HepG2 (cell line): ENCODE measurements around the gene ERBB4. TPM values are rescaled to one million over a fixed set of nuclear protein-coding genes. Genes with fewer than 3 reads are reported as not detected.

Experiments
- ATAC-seq: fragments of 200-7000 bp; cut with Tn5 transposase; 3 replicates; pipeline ENCODE4 v1.9.1; 2020; ENCODE audit warnings: mild to moderate bottlenecking, moderate library complexity
- BruUV-seq: library from RNA; stranded (reverse); fragments of 400-500 nt; replicated peaks from 2 replicates; lab custom pipeline; 2021; lab: Mats Ljungman, UMichigan
- CTCF ChIA-PET: fragments of 300-600 bp; formaldehyde crosslinking; extraction: SDS; loops from one replicate; lab custom pipeline; 2021; ENCODE audit warnings: low total read pairs, inconsistent platforms, low intra/inter-chr PET ratio; lab: Yijun Ruan, JAX
- POLR2A ChIA-PET: fragments of 350-600 bp; sonication (Branson Sonifier 250); formaldehyde crosslinking; loops from one replicate; lab custom pipeline; 2020; ENCODE audit warnings: antibody characterized with exemption, inconsistent platforms; lab: Yijun Ruan, JAX
- DNase-seq: peaks from one replicate; pipeline ENCODE4 v3.0.0-alpha.2; 2015; ENCODE audit warnings: low spot score
- FAIRE-seq: peaks from 3 replicates; lab custom pipeline; 2011; peaks lifted over from hg19 to GRCh38; lab: Jason Lieb, UNC
- H2AFZ ChIP-seq: one replicate; pipeline ENCODE4 v1.6.1; 2011; ENCODE audit warnings: low read length, inconsistent platforms
- H3K27ac ChIP-seq: fragments of 300-600 bp; 3 replicates; pipeline ENCODE4 v1.8.0; 2011; ENCODE audit warnings: mixed run types, mild to moderate bottlenecking, mixed read lengths, low read length, inconsistent platforms; ENCODE audit not compliant: insufficient read depth; ENCODE audit errors: extremely low read length
- H3K27me3 ChIP-seq, 2 experiments: fragments of 200-600 bp in 1 of 2; 2 replicates in 1 of 2; 3 replicates in 1 of 2; pipeline versions ENCODE4 v1.6.0 to v1.8.0; 2011; ENCODE audit warnings: low read length in 2 of 2, mild to moderate bottlenecking in 2 of 2, moderate library complexity in 2 of 2, inconsistent platforms in 1 of 2; ENCODE audit not compliant: insufficient read depth in 2 of 2, control insufficient read depth in 1 of 2
- H3K36me3 ChIP-seq, 2 experiments: fragments of 200-600 bp in 1 of 2; replicated peaks in 1 of 2; 2 replicates in 1 of 2; 3 replicates in 1 of 2; pipeline versions ENCODE4 v1.5.1 to v1.8.0; 2011; ENCODE audit warnings: low read length in 2 of 2, inconsistent platforms in 1 of 2; ENCODE audit not compliant: insufficient read depth in 2 of 2, control insufficient read depth in 1 of 2
- H3K4me1 ChIP-seq: 2 replicates; pipeline ENCODE4 v1.5.1; 2012; ENCODE audit warnings: low read length, inconsistent platforms; ENCODE audit not compliant: insufficient read depth
- H3K4me2 ChIP-seq: 2 replicates; pipeline ENCODE4 v1.6.0; 2011; ENCODE audit warnings: low read depth, low read length, inconsistent platforms
- H3K4me3 ChIP-seq, 3 experiments: fragments of 200-600 bp in 1 of 3; sonication (generic), shearing (Covaris generic) in 1 of 3; replicated peaks in 1 of 3; 2 replicates each; pipeline ENCODE4 v1.5.1; 2011 to 2016; ENCODE audit warnings: low read length in 3 of 3, inconsistent platforms in 2 of 3, low read depth in 2 of 3, mild to moderate bottlenecking in 2 of 3, control low read depth in 1 of 3, mixed read lengths in 1 of 3; ENCODE audit not compliant: insufficient read depth in 1 of 3
- H3K79me2 ChIP-seq: one replicate; pipeline ENCODE4 v1.6.1; 2011; ENCODE audit warnings: low read length, inconsistent platforms; ENCODE audit not compliant: insufficient read depth
- H3K9ac ChIP-seq: 2 replicates; pipeline ENCODE4 v1.6.0; 2011; ENCODE audit warnings: mild to moderate bottlenecking, low read depth, low read length, inconsistent platforms; ENCODE audit not compliant: insufficient read depth
- H3K9me3 ChIP-seq: 2 replicates; pipeline ENCODE4 v1.5.1; 2012; ENCODE audit warnings: mild to moderate bottlenecking, low read length
- H4K20me1 ChIP-seq: 2 replicates; pipeline ENCODE4 v1.6.0; 2011; ENCODE audit warnings: inconsistent platforms, mild to moderate bottlenecking, low read length, moderate library complexity; ENCODE audit not compliant: insufficient read depth
- ELF1 ChIP-seq: sonication (generic); formaldehyde crosslinking; IDR thresholded peaks from 2 replicates; pipeline ENCODE4 v1.4.0; 2020; ENCODE audit warnings: missing genetic modification reagents
- GATA4 ChIP-seq: sonication (generic); IDR thresholded peaks from 2 replicates; pipeline ENCODE4 v1.6.1; 2016; ENCODE audit warnings: antibody characterized with exemption, low read depth, borderline replicate concordance
- MTA1 ChIP-seq: sonication (generic); formaldehyde crosslinking; IDR thresholded peaks from 2 replicates; pipeline ENCODE4 v1.4.0; 2020; ENCODE audit warnings: missing genetic modification reagents, mild to moderate bottlenecking, borderline replicate concordance
- NR2F2 ChIP-seq: IDR thresholded peaks from 2 replicates; pipeline ENCODE4 v1.6.1; 2012; ENCODE audit warnings: low read depth, inconsistent platforms, borderline replicate concordance
- PRDM10 ChIP-seq: sonication (generic); formaldehyde crosslinking; IDR thresholded peaks from 2 replicates; pipeline ENCODE4 v1.4.0; 2020; ENCODE audit warnings: low read depth, missing genetic modification reagents
- RNF219 ChIP-seq: sonication (generic); formaldehyde crosslinking; IDR thresholded peaks from 2 replicates; pipeline ENCODE4 v1.5.0; 2020; ENCODE audit warnings: mild to moderate bottlenecking, missing genetic modification reagents
- SMYD3 ChIP-seq: sonication (generic); formaldehyde crosslinking; IDR thresholded peaks from 2 replicates; pipeline ENCODE4 v1.8.1; 2023; ENCODE audit warnings: mild to moderate bottlenecking, missing genetic modification reagents
- SYNCRIP ChIP-seq: fragments of 200-400 bp; formaldehyde crosslinking; IDR thresholded peaks from 2 replicates; pipeline ENCODE4 v1.6.1; 2018; ENCODE audit warnings: mild to moderate bottlenecking, low read depth, low read length; ENCODE audit not compliant: insufficient read depth
- TGIF2 ChIP-seq: IDR thresholded peaks from 2 replicates; pipeline ENCODE4 v1.6.1; 2016; ENCODE audit warnings: control low read depth, missing compliant biosample characterization
- TOPORS ChIP-seq: sonication (generic); formaldehyde crosslinking; IDR thresholded peaks from 2 replicates; pipeline ENCODE4 v1.8.0; 2023; ENCODE audit warnings: mild to moderate bottlenecking, missing genetic modification reagents
- ZBTB7B ChIP-seq: sonication (generic); formaldehyde crosslinking; IDR thresholded peaks from 2 replicates; pipeline ENCODE4 v1.4.0; 2020; ENCODE audit warnings: missing genetic modification reagents
- ZNF432 ChIP-seq: sonication (generic); formaldehyde crosslinking; IDR thresholded peaks from 2 replicates; pipeline ENCODE4 v1.5.0; 2020; ENCODE audit warnings: missing genetic modification reagents, mild to moderate bottlenecking, borderline replicate concordance
- ZNF484 ChIP-seq: sonication (generic); formaldehyde crosslinking; IDR thresholded peaks from 2 replicates; pipeline ENCODE4 v1.5.1; 2020; ENCODE audit warnings: mild to moderate bottlenecking, low read depth, missing genetic modification reagents, borderline replicate concordance
- WGBS: methylation state at CpG from one replicate; pipeline ENCODE4 v1.1.6; 2017; ENCODE audit warnings: low lambda C conversion rate; 5-methylcytosine and 5-hydroxymethylcytosine counted together
- in situ Hi-C: cut with HindIII; loops from 2 replicates; pipeline ENCODE4 v1.10.0; 2017; ENCODE audit warnings: low pct_unique_long_range_greater_than_20kb; ENCODE audit not compliant: extremely low pct_ligation_motif_present
- intact Hi-C: fragments of 100-400 bp; cut with micrococcal nuclease; formaldehyde crosslinking; loops from one replicate; pipeline ENCODE4 v1.10.0; 2022; ENCODE audit not compliant: unreplicated experiment
- polyA plus RNA-seq, 8 experiments: library from polyadenylated mRNA; depleted of rRNA in 3 of 8; stranded (reverse) in 7 of 8; unstranded in 1 of 8; fragments of >200 nt; fragmentation: Illumina TruSeq in 4 of 8; extraction: Trizol in 4 of 8; gene quantifications; 2 replicates each; pipeline versions ENCODE4 v1.2.1 to v1.2.3, GENCODE V29; 2011 to 2016; ENCODE audit warnings: low read depth in 4 of 8, missing spikeins in 1 of 8, mixed read lengths in 1 of 8; ENCODE audit not compliant: insufficient read depth in 1 of 8
- total RNA-seq, 5 experiments: library from RNA; depleted of rRNA; stranded (reverse); fragments of >200 nt; fragmentation: Illumina TruSeq; extraction: Trizol; gene quantifications; 2 replicates each; pipeline ENCODE4 v1.2.3, GENCODE V29; 2016; ENCODE audit warnings: low read depth in 1 of 5
- TF ChIP-seq, protein P1 (sequence below): sonication (generic); formaldehyde crosslinking; IDR thresholded peaks from 2 replicates; pipeline ENCODE4 v1.4.0; 2020; ENCODE audit warnings: missing genetic modification reagents, mild to moderate bottlenecking, borderline replicate concordance

The ERBB4 gene
- total and polyA plus RNA-seq, 2 of the 13 experiments (the other 11 are each of a cell fraction or from before 2014, with no cell fraction given), result not detected

- no peak for ATAC-seq
- Histone ChIP-seq H3K9ac (no peak overlapping the region), H3K4me2 (no peak overlapping the region), H3K36me3 (no peaks in the 10 kb centered on the region), H3K27me3 (no peaks in the 10 kb centered on the region), H3K9me3 (peaks cover 18% of the 10 kb centered on the region), H2AFZ (no peak overlapping the region), H4K20me1 (no peaks in the 10 kb centered on the region), H3K79me2 (no peaks in the 10 kb centered on the region), H3K4me3 (no peak overlapping the region), H3K4me1 (no peaks in the 10 kb centered on the region), H3K27ac (no peak overlapping the region)
- ChIA-PET POLR2A (no interaction called here), CTCF (no interaction called here)
- no TSS peak for BruUV-seq
- no peak for FAIRE-seq
- in situ Hi-C loops (no loop called here), intact Hi-C loops (loop anchor here (5.0 kb wide), 1 partner anchor 63 kb away; no protein-coding TSS in a partner anchor)
- 5% methylated on average over 1 of the region's 1 CpG for WGBS
- DNase-seq, result no peak
- TF ChIP-seq GATA4, result no peak
- no peak for TF ChIP-seq TGIF2 (CRISPR knock-in tag)
- TF ChIP-seq SYNCRIP, result no peak
- no peak for TF ChIP-seq PRDM10
- no peak for TF ChIP-seq MTA1 (CRISPR knock-in tag)
- no peak for TF ChIP-seq ZNF484
- TF ChIP-seq SMYD3 (CRISPR knock-in tag), result no peak
- TF ChIP-seq ZBTB7B (CRISPR knock-in tag), result no peak
- TF ChIP-seq, protein P1, sequence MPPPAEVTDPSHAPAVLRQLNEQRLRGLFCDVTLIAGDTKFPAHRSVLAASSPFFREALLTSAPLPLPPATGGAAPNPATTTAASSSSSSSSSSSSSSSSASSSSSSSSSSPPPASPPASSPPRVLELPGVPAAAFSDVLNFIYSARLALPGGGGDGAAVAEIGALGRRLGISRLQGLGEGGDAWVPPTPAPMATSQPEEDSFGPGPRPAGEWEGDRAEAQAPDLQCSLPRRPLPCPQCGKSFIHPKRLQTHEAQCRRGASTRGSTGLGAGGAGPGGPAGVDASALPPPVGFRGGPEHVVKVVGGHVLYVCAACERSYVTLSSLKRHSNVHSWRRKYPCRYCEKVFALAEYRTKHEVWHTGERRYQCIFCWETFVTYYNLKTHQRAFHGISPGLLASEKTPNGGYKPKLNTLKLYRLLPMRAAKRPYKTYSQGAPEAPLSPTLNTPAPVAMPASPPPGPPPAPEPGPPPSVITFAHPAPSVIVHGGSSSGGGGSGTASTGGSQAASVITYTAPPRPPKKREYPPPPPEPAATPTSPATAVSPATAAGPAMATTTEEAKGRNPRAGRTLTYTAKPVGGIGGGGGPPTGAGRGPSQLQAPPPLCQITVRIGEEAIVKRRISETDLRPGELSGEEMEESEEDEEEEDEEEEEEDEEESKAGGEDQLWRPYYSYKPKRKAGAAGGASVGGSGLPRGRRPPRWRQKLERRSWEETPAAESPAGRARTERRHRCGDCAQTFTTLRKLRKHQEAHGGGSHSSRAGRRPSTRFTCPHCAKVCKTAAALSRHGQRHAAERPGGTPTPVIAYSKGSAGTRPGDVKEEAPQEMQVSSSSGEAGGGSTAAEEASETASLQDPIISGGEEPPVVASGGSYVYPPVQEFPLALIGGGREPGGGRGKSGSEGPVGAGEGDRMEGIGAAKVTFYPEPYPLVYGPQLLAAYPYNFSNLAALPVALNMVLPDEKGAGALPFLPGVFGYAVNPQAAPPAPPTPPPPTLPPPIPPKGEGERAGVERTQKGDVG, result no peak
- no peak for TF ChIP-seq ZNF432 (CRISPR knock-in tag)
- no peak for TF ChIP-seq TOPORS (CRISPR knock-in tag)
- TF ChIP-seq NR2F2, result no peak
- TF ChIP-seq RNF219, result no peak
- TF ChIP-seq ELF1 (CRISPR knock-in tag), result no peak
These were observed 73.1 kb downstream of the ERBB4 start for GRCh38 chr2:212465456-212465855.
